SK-N-SH (cell line): Measurements from ENCODE around the gene MYLK4. TPM values are rescaled to one million over a fixed set of nuclear protein-coding genes. Genes with fewer than 3 reads are reported as not detected.

Experiments used
- CTCF ChIA-PET: fragments of 300-600, 350-600 bp; formaldehyde crosslinking; extraction: SDS; loops from one replicate; lab custom pipeline; 2021; lab: Yijun Ruan, JAX
- POLR2A ChIA-PET: fragments of 350-600 bp; sonication (Branson Sonifier 250); formaldehyde crosslinking; extraction: SDS; loops from one replicate; lab custom pipeline; 2020; ENCODE audit warnings: antibody characterized with exemption, inconsistent platforms; lab: Yijun Ruan, JAX
- DNase-seq: peaks from one replicate; pipeline ENCODE4 v3.0.0; 2012
- H2AFZ ChIP-seq: fragments of 200-600 bp; sonication (generic); 2 replicates; pipeline ENCODE4 v1.8.1; 2016; ENCODE audit warnings: antibody characterized with exemption, mild to moderate bottlenecking, low read depth
- H3F3A ChIP-seq: fragments of 200-600 bp; sonication (generic); replicated peaks from 2 replicates; pipeline ENCODE3; 2016; ENCODE audit warnings: antibody characterized with exemption, mild to moderate bottlenecking; ENCODE audit not compliant: insufficient read depth
- H3K27ac ChIP-seq, 2 experiments: fragments of 200-500 bp in 1 of 2; fragments of 200-600 bp in 1 of 2; sonication (Bioruptor generic) in 1 of 2; sonication (generic), shearing (Covaris generic) in 1 of 2; 2 replicates each; pipeline versions ENCODE4 v1.5.1 to v1.6.1; 2014 to 2016; ENCODE audit warnings: low read depth in 2 of 2, inconsistent platforms in 1 of 2, low read length in 1 of 2, mild to moderate bottlenecking in 1 of 2, mixed read lengths in 1 of 2
- H3K27me3 ChIP-seq: fragments of 200-600 bp; sonication (generic), shearing (Covaris generic); 2 replicates; pipeline ENCODE4 v1.6.1; 2016; ENCODE audit warnings: mixed run types; ENCODE audit not compliant: insufficient read depth
- H3K36me3 ChIP-seq, 2 experiments: fragments of 200-500 bp in 1 of 2; fragments of 200-600 bp in 1 of 2; sonication (Bioruptor generic) in 1 of 2; sonication (generic) in 1 of 2; replicated peaks in 1 of 2; 2 replicates each; pipeline versions ENCODE3 to v1.5.1; 2014 to 2016; ENCODE audit warnings: low read length in 1 of 2, mild to moderate bottlenecking in 1 of 2; ENCODE audit not compliant: insufficient read depth in 2 of 2, control insufficient read depth in 1 of 2
- H3K4me1 ChIP-seq, 2 experiments: fragments of 200-500 bp in 1 of 2; fragments of 200-600 bp in 1 of 2; sonication (Bioruptor generic) in 1 of 2; sonication (generic), shearing (Covaris generic) in 1 of 2; 2 replicates each; pipeline versions ENCODE4 v1.5.1 to v1.6.1; 2014 to 2016; ENCODE audit warnings: low read depth in 1 of 2, low read length in 1 of 2, mixed run types in 1 of 2; ENCODE audit not compliant: insufficient read depth in 2 of 2, control insufficient read depth in 1 of 2
- H3K4me2 ChIP-seq: fragments of 200-600 bp; sonication (generic), shearing (Covaris generic); 2 replicates; pipeline ENCODE4 v1.6.1; 2017; ENCODE audit warnings: mixed run types
- H3K4me3 ChIP-seq, 2 experiments: fragments of 200-500 bp in 1 of 2; fragments of 200-600 bp in 1 of 2; sonication (Bioruptor generic) in 1 of 2; sonication (generic), shearing (Covaris generic) in 1 of 2; 2 replicates each; pipeline versions ENCODE4 v1.5.1 to v1.8.1; 2014 to 2016; ENCODE audit warnings: low read depth in 2 of 2, inconsistent platforms in 1 of 2, low read length in 1 of 2, mild to moderate bottlenecking in 1 of 2, mixed read lengths in 1 of 2, moderate library complexity in 1 of 2
- H3K79me2 ChIP-seq: fragments of 200-600 bp; sonication (generic); 2 replicates; pipeline ENCODE4 v1.8.1; 2017; ENCODE audit warnings: mild to moderate bottlenecking; ENCODE audit not compliant: insufficient read depth
- H3K9ac ChIP-seq: fragments of 200-600 bp; sonication (generic); 2 replicates; pipeline ENCODE4 v1.6.1; 2017; ENCODE audit warnings: mixed run types
- H3K9me2 ChIP-seq: fragments of 200-600 bp; sonication (generic); 2 replicates; pipeline ENCODE4 v1.6.1; 2017; ENCODE audit warnings: mixed run types
- H3K9me3 ChIP-seq: fragments of 200-600 bp; sonication (generic); 2 replicates; pipeline ENCODE4 v1.6.1; 2017; ENCODE audit warnings: mixed run types, mild to moderate bottlenecking, moderate library complexity
- H4K20me1 ChIP-seq: fragments of 200-600 bp; sonication (generic); 2 replicates; pipeline ENCODE4 v1.6.1; 2017; ENCODE audit warnings: mild to moderate bottlenecking, mixed run types; ENCODE audit not compliant: insufficient read depth
- CHD2 ChIP-seq: fragments of 150-350 bp; IDR thresholded peaks from 2 replicates; pipeline ENCODE4 v1.6.1; 2018; ENCODE audit warnings: low read length; ENCODE audit not compliant: partially characterized antibody
- CTCF ChIP-seq: fragments of 200-600 bp; sonication (generic); IDR thresholded peaks from 2 replicates; pipeline ENCODE4 v1.6.1; 2017; ENCODE audit warnings: antibody characterized with exemption, mild to moderate bottlenecking, moderate library complexity
- EZH2phosphoT487 ChIP-seq: fragments of 200-600 bp; sonication (generic); IDR thresholded peaks from 2 replicates; pipeline ENCODE4 v1.6.1; 2017; ENCODE audit warnings: low read depth, mixed run types, mild to moderate bottlenecking, antibody characterized with exemption, moderate library complexity, borderline replicate concordance
- FOXM1 ChIP-seq: IDR thresholded peaks from 2 replicates; pipeline ENCODE4 v1.4.0; 2012; ENCODE audit warnings: low read depth, mild to moderate bottlenecking
- GATA2 ChIP-seq: sonication (generic); formaldehyde crosslinking; IDR thresholded peaks from 2 replicates; pipeline ENCODE4 v1.5.0; 2020; ENCODE audit warnings: mild to moderate bottlenecking, missing genetic modification reagents
- IRF3 ChIP-seq: fragments of 150-350 bp; IDR thresholded peaks from 2 replicates; pipeline ENCODE4 v1.6.1; 2016; ENCODE audit warnings: mild to moderate bottlenecking, low read depth, low read length
- MAX ChIP-seq: IDR thresholded peaks from 2 replicates; pipeline ENCODE4 v1.4.0; 2012; ENCODE audit warnings: low read depth
- NRF1 ChIP-seq: IDR thresholded peaks from 2 replicates; pipeline ENCODE4 v1.6.1; 2012; ENCODE audit warnings: low read depth, mild to moderate bottlenecking, low read length
- POLR2AphosphoS5 ChIP-seq: IDR thresholded peaks from 2 replicates; pipeline ENCODE4 v1.6.1; 2012; ENCODE audit warnings: low read depth, low read length
- RAD21 ChIP-seq: IDR thresholded peaks from 2 replicates; pipeline ENCODE4 v1.6.1; 2012; ENCODE audit warnings: mild to moderate bottlenecking, low read length
- RCOR1 ChIP-seq: fragments of 150-350 bp; IDR thresholded peaks from 2 replicates; pipeline ENCODE4 v1.6.1; 2017; ENCODE audit warnings: antibody characterized with exemption, low read length
- RFX5 ChIP-seq: IDR thresholded peaks from 2 replicates; pipeline ENCODE4 v1.6.1; 2012; ENCODE audit warnings: mild to moderate bottlenecking, improper control_type of control experiment, low read length
- RXRA ChIP-seq: IDR thresholded peaks from 2 replicates; pipeline ENCODE4 v1.4.0; 2012; ENCODE audit warnings: low read depth, mild to moderate bottlenecking, borderline replicate concordance
- SIN3A ChIP-seq: IDR thresholded peaks from 2 replicates; pipeline ENCODE4 v1.6.1; 2012; ENCODE audit warnings: low read depth, mild to moderate bottlenecking, low read length, moderate library complexity, borderline replicate concordance
- SMC3 ChIP-seq: IDR thresholded peaks from 2 replicates; pipeline ENCODE4 v1.6.1; 2012; ENCODE audit warnings: low read depth, low read length, improper control_type of control experiment
- TEAD4 ChIP-seq: IDR thresholded peaks from 2 replicates; pipeline ENCODE4 v1.4.0; 2012; ENCODE audit warnings: mild to moderate bottlenecking, borderline replicate concordance; ENCODE audit not compliant: insufficient read depth
- USF2 ChIP-seq: fragments of 150-350 bp; IDR thresholded peaks from 2 replicates; pipeline ENCODE4 v1.6.1; 2017; ENCODE audit warnings: antibody characterized with exemption, low read length, low read depth, borderline replicate concordance
- ZBTB33 ChIP-seq: IDR thresholded peaks from 2 replicates; pipeline ENCODE4 v1.4.0; 2012; ENCODE audit warnings: low read depth, borderline replicate concordance
- WGBS: methylation state at CpG from one replicate; pipeline ENCODE4 v1.1.6; 2017; ENCODE audit warnings: low lambda C conversion rate; 5-methylcytosine and 5-hydroxymethylcytosine counted together
- polyA plus RNA-seq, 3 experiments: library from polyadenylated mRNA; depleted of rRNA; stranded (reverse); fragments of >200 nt; gene quantifications; 2 replicates each; pipeline ENCODE4 v1.2.3, GENCODE V29; 2012

The MYLK4 gene
- polyA plus RNA-seq, 1 of the 3 experiments (the other 2 are of a cell fraction) = 0.16 TPM

- WGBS = 60% methylated on average over 5 of the region's 5 CpGs
- no peak overlapping the region for H3K4me2 ChIP-seq
- no peak overlapping the region for H3K4me3 ChIP-seq
Measured at GRCh38 chr6:2695454-2696095, 55.1 kb downstream of the MYLK4 start.

GRCh38 chr6:2693231-2693630, 57.5 kb downstream of the MYLK4 start:
- CTCF ChIA-PET = interaction anchor here (0.9 kb wide), 1 partner anchor 1296 kb away, joined by 3 read pairs; no protein-coding TSS in a partner anchor
- Histone ChIP-seq H4K20me1 (no peaks in the 10 kb centered on the region), H3K9me3 (no peaks in the 10 kb centered on the region), H3K79me2 (no peaks in the 10 kb centered on the region), H3K4me3 (no peak overlapping the region), H3K4me1 (no peaks in the 10 kb centered on the region; a peak in 1 of 4 replicates), H3K4me2 (no peak overlapping the region), H2AFZ (no peak overlapping the region), H3K9ac (no peak overlapping the region), H3F3A (peaks cover 2% of the 10 kb centered on the region), H3K9me2 (no peaks in the 10 kb centered on the region), H3K36me3 (no peaks in the 10 kb centered on the region), H3K27me3 (peaks cover 8% of the 10 kb centered on the region; the same call in 1 of the 2 replicates), H3K27ac (no peak overlapping the region)
- WGBS = 0% methylated on average over 1 of the region's 1 CpG
- DNase-seq = no peak
- POLR2A ChIA-PET = no interaction called here
- no peak for TF ChIP-seq POLR2AphosphoS5
- TF ChIP-seq RCOR1 = no peak
- no peak for TF ChIP-seq RXRA
- TF ChIP-seq ZBTB33 = no peak
- no peak for TF ChIP-seq NRF1
- no peak for TF ChIP-seq EZH2phosphoT487
- TF ChIP-seq SMC3 = no peak
- TF ChIP-seq USF2 = no peak
- TF ChIP-seq MAX = no peak
- TF ChIP-seq RAD21 = no peak
- no peak for TF ChIP-seq FOXM1
- TF ChIP-seq IRF3 = no peak
- no peak for TF ChIP-seq CHD2
- no peak for TF ChIP-seq SIN3A
- TF ChIP-seq GATA2 (CRISPR knock-in tag) = no peak

More at GRCh38 chr6:2695454-2696095, 55.1 kb downstream of the MYLK4 start:
- no peak for DNase-seq
- POLR2A ChIA-PET = no interaction called here
- CTCF ChIA-PET = interaction anchor here (0.6 to 1.6 kb wide), 3 partner anchors 23 to 479 kb away, joined by 3 to 5 read pairs (median 3); no protein-coding TSS in a partner anchor
- H3K27me3 ChIP-seq = peaks cover 9% of the 10 kb centered on the region; the same call in 1 of the 2 replicates
- H3K9ac ChIP-seq = no peak overlapping the region
- TF ChIP-seq RAD21 = peak; percentile 48
- peak; percentile 45 for TF ChIP-seq CTCF
- no peak for TF ChIP-seq TEAD4
- TF ChIP-seq RFX5 = no peak
- no peaks in the 10 kb centered on the region for H3K9me2 ChIP-seq
- H4K20me1 ChIP-seq = no peaks in the 10 kb centered on the region
- no peaks in the 10 kb centered on the region for H3K79me2 ChIP-seq
- H3K9me3 ChIP-seq = no peaks in the 10 kb centered on the region
- H3K36me3 ChIP-seq = no peaks in the 10 kb centered on the region
- H2AFZ ChIP-seq = no peak overlapping the region
- H3F3A ChIP-seq = no peaks in the 10 kb centered on the region
- H3K4me1 ChIP-seq = no peaks in the 10 kb centered on the region
- no peak overlapping the region for H3K27ac ChIP-seq
